GM23338 (cell line): ENCODE results near the gene PDCD11.

ENCODE experiments used
- CREB1 ChIP-seq: fragments of 250-450 bp; sonication (Bioruptor Pico); IDR thresholded peaks from 2 replicates; pipeline ENCODE4 v1.5.0; 2020; ENCODE audit warnings: low read depth, mild to moderate bottlenecking, moderate library complexity
- EZH2 ChIP-seq: fragments of 200-600 bp; sonication (generic); IDR thresholded peaks from one replicate; pipeline ENCODE4 v1.8.0; 2017; ENCODE audit warnings: antibody characterized with exemption, mild to moderate bottlenecking, low read depth; ENCODE audit not compliant: unreplicated experiment
- EZH2phosphoT487 ChIP-seq: fragments of 200-600 bp; sonication (generic); IDR thresholded peaks from one replicate; pipeline ENCODE4 v1.8.1; 2018; ENCODE audit warnings: antibody characterized with exemption; ENCODE audit not compliant: unreplicated experiment
- JUNB ChIP-seq: IDR thresholded peaks from one replicate; pipeline ENCODE4 v1.6.1; 2016; ENCODE audit warnings: antibody characterized with exemption; ENCODE audit not compliant: unreplicated experiment
- POLR2AphosphoS5 ChIP-seq: IDR thresholded peaks from 2 replicates; pipeline ENCODE4 v1.6.1; 2016; ENCODE audit warnings: antibody characterized with exemption, low read depth
- STAT1 ChIP-seq: IDR thresholded peaks from one replicate; pipeline ENCODE4 v1.6.1; 2016; ENCODE audit warnings: antibody characterized with exemption; ENCODE audit not compliant: unreplicated experiment
- ZNF114 ChIP-seq: fragments of 250-450 bp; sonication (Bioruptor Pico); IDR thresholded peaks from 2 replicates; pipeline ENCODE4 v1.5.0; 2020; ENCODE audit warnings: mild to moderate bottlenecking, moderate library complexity
- ZNF331 ChIP-seq: fragments of 250-450 bp; sonication (Bioruptor Pico); IDR thresholded peaks from 2 replicates; pipeline ENCODE4 v1.5.0; 2020; ENCODE audit warnings: low read depth, mild to moderate bottlenecking, moderate library complexity
- TF ChIP-seq, protein P1 (sequence below), 2 experiments: fragments of 200-600 bp in 1 of 2; sonication (generic) in 1 of 2; conservative IDR thresholded peaks; 2 replicates each; pipeline versions ENCODE4 v1.5.1 to v1.6.1; 2016 to 2017; ENCODE audit warnings: antibody characterized with exemption in 2 of 2, low read depth in 2 of 2, mild to moderate bottlenecking in 2 of 2, moderate library complexity in 1 of 2
- TF ChIP-seq, protein P2 (sequence below): IDR thresholded peaks from one replicate; pipeline ENCODE4 v1.6.1; 2018; ENCODE audit warnings: antibody characterized with exemption; ENCODE audit not compliant: unreplicated experiment
- TF ChIP-seq, protein P3 (sequence below): IDR thresholded peaks from 2 replicates; pipeline ENCODE4 v1.6.1; 2016; ENCODE audit warnings: antibody characterized with exemption

DNA sequence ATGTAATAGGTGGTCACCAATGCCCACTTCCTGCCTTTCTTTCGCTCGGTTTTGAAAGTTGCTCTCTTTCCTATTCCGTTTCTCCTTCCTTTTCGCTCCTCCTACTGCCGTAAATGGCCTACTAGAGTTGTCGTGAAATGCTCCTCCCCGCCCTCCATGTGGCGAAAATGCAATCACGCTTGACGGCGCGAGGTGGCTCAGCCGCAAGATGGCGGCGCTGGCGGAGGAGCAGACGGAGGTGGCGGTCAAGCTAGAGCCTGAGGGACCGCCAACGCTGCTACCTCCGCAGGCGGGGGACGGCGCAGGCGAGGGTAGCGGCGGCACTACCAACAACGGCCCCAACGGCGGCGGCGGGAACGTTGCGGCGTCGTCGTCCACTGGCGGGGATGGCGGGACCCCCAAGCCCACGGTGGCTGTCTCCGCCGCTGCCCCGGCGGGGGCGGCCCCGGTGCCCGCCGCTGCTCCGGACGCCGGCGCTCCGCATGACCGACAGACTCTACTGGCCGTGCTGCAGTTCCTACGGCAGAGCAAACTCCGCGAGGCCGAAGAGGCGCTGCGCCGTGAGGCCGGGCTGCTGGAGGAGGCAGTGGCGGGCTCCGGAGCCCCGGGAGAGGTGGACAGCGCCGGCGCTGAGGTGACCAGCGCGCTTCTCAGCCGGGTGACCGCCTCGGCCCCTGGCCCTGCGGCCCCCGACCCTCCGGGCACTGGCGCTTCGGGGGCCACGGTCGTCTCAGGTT is 28.5 kb upstream of the PDCD11 start, which contains the start of gene TAF5:
- TF ChIP-seq, protein P1, sequence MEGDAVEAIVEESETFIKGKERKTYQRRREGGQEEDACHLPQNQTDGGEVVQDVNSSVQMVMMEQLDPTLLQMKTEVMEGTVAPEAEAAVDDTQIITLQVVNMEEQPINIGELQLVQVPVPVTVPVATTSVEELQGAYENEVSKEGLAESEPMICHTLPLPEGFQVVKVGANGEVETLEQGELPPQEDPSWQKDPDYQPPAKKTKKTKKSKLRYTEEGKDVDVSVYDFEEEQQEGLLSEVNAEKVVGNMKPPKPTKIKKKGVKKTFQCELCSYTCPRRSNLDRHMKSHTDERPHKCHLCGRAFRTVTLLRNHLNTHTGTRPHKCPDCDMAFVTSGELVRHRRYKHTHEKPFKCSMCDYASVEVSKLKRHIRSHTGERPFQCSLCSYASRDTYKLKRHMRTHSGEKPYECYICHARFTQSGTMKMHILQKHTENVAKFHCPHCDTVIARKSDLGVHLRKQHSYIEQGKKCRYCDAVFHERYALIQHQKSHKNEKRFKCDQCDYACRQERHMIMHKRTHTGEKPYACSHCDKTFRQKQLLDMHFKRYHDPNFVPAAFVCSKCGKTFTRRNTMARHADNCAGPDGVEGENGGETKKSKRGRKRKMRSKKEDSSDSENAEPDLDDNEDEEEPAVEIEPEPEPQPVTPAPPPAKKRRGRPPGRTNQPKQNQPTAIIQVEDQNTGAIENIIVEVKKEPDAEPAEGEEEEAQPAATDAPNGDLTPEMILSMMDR (conservative IDR thresholded peaks at IDR 0.05; ENCODE audit: low read depth in 2 of 2), result no peak
- TF ChIP-seq ZNF114, result no peak
- TF ChIP-seq JUNB, result no peak
- no peak for TF ChIP-seq CREB1 (CRISPR knock-in tag)
- TF ChIP-seq EZH2, result no peak
- TF ChIP-seq, protein P2, sequence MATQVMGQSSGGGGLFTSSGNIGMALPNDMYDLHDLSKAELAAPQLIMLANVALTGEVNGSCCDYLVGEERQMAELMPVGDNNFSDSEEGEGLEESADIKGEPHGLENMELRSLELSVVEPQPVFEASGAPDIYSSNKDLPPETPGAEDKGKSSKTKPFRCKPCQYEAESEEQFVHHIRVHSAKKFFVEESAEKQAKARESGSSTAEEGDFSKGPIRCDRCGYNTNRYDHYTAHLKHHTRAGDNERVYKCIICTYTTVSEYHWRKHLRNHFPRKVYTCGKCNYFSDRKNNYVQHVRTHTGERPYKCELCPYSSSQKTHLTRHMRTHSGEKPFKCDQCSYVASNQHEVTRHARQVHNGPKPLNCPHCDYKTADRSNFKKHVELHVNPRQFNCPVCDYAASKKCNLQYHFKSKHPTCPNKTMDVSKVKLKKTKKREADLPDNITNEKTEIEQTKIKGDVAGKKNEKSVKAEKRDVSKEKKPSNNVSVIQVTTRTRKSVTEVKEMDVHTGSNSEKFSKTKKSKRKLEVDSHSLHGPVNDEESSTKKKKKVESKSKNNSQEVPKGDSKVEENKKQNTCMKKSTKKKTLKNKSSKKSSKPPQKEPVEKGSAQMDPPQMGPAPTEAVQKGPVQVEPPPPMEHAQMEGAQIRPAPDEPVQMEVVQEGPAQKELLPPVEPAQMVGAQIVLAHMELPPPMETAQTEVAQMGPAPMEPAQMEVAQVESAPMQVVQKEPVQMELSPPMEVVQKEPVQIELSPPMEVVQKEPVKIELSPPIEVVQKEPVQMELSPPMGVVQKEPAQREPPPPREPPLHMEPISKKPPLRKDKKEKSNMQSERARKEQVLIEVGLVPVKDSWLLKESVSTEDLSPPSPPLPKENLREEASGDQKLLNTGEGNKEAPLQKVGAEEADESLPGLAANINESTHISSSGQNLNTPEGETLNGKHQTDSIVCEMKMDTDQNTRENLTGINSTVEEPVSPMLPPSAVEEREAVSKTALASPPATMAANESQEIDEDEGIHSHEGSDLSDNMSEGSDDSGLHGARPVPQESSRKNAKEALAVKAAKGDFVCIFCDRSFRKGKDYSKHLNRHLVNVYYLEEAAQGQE, result peak; percentile 45
- no peak for TF ChIP-seq EZH2phosphoT487
- peak; percentile 96 for TF ChIP-seq POLR2AphosphoS5
- TF ChIP-seq, protein P3, sequence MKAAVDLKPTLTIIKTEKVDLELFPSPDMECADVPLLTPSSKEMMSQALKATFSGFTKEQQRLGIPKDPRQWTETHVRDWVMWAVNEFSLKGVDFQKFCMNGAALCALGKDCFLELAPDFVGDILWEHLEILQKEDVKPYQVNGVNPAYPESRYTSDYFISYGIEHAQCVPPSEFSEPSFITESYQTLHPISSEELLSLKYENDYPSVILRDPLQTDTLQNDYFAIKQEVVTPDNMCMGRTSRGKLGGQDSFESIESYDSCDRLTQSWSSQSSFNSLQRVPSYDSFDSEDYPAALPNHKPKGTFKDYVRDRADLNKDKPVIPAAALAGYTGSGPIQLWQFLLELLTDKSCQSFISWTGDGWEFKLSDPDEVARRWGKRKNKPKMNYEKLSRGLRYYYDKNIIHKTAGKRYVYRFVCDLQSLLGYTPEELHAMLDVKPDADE, result peak; percentile 74; the same call in 1 of the 2 replicates
- no peak for TF ChIP-seq ZNF331 (CRISPR knock-in tag)
- TF ChIP-seq STAT1, result no peak
